Transverse colon (tissue), 4 donors: ENCODE measurements around the gene NMRK2.

ENCODE experiments used
- CTCF ChIP-seq, 5 experiments: fragments of 200-600 bp in 3 of 5; fragments of 450-650 bp in 2 of 5; sonication (generic) in 3 of 5; IDR thresholded peaks; 1 replicate in 2 of 5; 2 replicates in 3 of 5; pipeline ENCODE4 v1.5.1; 2016 to 2017; ENCODE audit warnings: antibody characterized with exemption in 5 of 5, inconsistent platforms in 3 of 5, mild to moderate bottlenecking in 2 of 5, moderate library complexity in 1 of 5
- EP300 ChIP-seq: sonication (generic); formaldehyde crosslinking; IDR thresholded peaks from one replicate; pipeline ENCODE4 v1.6.1; 2017; ENCODE audit warnings: antibody characterized with exemption, low read depth
- POLR2AphosphoS5 ChIP-seq, 3 donors: sonication (generic); formaldehyde crosslinking; IDR thresholded peaks; one replicate each; pipeline ENCODE4 v1.6.1; 2016; ENCODE audit warnings: antibody characterized with exemption in 3 of 3

GRCh38 chr19:3902317-3902973 is 30.4 kb upstream of the NMRK2 start:
- TF ChIP-seq CTCF (IDR thresholded peaks at IDR 0.05) = no peak
- TF ChIP-seq EP300 = no peak
- no peak for TF ChIP-seq POLR2AphosphoS5 (IDR thresholded peaks at IDR 0.05)
